ENCODE measurements around the gene PAPPA2. TPM values are rescaled to one million over a fixed set of nuclear protein-coding genes. Genes with fewer than 3 reads are reported as not detected.

Gene PAPPA2
- total and polyA plus RNA-seq, 10 of the 15 experiments (the other 5 are each of a cell fraction or from before 2014, with no cell fraction given) = under 0.01 to 0.06 (median 0.03) TPM; not detected in 7

DNA sequence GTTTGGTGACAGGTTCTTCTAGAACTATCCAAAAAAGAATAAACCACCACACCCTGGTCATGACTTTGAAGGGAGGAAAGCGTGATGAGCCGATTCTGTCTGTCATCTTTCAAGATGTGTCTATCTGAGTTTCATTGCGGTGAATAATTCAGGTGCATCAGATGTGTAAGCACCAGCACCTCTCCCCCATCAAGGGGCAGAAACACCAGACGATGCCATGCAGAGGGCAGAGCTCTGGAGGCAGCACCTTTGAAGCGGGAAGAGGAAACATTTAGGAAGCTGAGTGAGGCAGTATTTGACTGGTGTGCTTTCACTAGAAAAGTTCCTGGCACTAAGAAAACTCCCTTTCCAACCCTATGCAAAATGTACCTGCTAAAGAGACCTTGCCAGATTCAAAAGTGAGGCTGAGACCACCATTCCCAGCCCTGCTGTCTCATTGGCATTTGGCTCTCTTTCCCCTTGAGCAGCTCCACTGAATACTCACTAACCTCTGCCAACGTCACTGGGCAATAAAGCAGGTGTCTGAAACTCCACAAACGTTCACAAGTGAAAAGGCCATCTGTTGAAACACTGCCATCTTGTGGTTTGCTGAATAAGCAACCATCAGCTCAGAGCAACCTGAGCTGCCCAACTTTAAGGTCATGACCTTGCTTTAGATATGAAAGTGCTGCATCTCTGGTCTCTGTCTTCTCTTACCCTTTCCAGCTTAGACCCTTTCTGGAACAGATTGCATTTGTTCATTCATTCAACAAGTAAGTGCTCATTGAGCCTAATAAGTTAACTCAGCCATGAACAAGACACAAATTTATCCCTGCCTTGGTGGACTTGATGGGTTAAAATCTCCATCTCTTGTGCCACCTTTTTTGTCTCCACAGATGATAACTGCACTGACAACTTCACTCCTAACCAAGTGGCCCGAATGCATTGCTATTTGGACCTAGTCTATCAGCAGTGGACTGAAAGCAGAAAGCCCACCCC is 228.6 kb downstream of the PAPPA2 start (continued):
- TF ChIP-seq, protein P1, sequence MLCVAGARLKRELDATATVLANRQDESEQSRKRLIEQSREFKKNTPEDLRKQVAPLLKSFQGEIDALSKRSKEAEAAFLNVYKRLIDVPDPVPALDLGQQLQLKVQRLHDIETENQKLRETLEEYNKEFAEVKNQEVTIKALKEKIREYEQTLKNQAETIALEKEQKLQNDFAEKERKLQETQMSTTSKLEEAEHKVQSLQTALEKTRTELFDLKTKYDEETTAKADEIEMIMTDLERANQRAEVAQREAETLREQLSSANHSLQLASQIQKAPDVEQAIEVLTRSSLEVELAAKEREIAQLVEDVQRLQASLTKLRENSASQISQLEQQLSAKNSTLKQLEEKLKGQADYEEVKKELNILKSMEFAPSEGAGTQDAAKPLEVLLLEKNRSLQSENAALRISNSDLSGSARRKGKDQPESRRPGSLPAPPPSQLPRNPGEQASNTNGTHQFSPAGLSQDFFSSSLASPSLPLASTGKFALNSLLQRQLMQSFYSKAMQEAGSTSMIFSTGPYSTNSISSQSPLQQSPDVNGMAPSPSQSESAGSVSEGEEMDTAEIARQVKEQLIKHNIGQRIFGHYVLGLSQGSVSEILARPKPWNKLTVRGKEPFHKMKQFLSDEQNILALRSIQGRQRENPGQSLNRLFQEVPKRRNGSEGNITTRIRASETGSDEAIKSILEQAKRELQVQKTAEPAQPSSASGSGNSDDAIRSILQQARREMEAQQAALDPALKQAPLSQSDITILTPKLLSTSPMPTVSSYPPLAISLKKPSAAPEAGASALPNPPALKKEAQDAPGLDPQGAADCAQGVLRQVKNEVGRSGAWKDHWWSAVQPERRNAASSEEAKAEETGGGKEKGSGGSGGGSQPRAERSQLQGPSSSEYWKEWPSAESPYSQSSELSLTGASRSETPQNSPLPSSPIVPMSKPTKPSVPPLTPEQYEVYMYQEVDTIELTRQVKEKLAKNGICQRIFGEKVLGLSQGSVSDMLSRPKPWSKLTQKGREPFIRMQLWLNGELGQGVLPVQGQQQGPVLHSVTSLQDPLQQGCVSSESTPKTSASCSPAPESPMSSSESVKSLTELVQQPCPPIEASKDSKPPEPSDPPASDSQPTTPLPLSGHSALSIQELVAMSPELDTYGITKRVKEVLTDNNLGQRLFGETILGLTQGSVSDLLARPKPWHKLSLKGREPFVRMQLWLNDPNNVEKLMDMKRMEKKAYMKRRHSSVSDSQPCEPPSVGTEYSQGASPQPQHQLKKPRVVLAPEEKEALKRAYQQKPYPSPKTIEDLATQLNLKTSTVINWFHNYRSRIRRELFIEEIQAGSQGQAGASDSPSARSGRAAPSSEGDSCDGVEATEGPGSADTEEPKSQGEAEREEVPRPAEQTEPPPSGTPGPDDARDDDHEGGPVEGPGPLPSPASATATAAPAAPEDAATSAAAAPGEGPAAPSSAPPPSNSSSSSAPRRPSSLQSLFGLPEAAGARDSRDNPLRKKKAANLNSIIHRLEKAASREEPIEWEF (IDR thresholded peaks at IDR 0.05; ENCODE audit: insufficient replicate concordance, low read depth, low read length) = no peak
- TF ChIP-seq BACH1 (IDR thresholded peaks at IDR 0.05; ENCODE audit: borderline replicate concordance) = no peak
- TF ChIP-seq NRF1 (conservative IDR thresholded peaks at IDR 0.05; ENCODE audit: low read depth, low read length) = no peak
- no peak for TF ChIP-seq BMI1 (IDR thresholded peaks at IDR 0.05; ENCODE audit: borderline replicate concordance)
- TF ChIP-seq, protein P2, sequence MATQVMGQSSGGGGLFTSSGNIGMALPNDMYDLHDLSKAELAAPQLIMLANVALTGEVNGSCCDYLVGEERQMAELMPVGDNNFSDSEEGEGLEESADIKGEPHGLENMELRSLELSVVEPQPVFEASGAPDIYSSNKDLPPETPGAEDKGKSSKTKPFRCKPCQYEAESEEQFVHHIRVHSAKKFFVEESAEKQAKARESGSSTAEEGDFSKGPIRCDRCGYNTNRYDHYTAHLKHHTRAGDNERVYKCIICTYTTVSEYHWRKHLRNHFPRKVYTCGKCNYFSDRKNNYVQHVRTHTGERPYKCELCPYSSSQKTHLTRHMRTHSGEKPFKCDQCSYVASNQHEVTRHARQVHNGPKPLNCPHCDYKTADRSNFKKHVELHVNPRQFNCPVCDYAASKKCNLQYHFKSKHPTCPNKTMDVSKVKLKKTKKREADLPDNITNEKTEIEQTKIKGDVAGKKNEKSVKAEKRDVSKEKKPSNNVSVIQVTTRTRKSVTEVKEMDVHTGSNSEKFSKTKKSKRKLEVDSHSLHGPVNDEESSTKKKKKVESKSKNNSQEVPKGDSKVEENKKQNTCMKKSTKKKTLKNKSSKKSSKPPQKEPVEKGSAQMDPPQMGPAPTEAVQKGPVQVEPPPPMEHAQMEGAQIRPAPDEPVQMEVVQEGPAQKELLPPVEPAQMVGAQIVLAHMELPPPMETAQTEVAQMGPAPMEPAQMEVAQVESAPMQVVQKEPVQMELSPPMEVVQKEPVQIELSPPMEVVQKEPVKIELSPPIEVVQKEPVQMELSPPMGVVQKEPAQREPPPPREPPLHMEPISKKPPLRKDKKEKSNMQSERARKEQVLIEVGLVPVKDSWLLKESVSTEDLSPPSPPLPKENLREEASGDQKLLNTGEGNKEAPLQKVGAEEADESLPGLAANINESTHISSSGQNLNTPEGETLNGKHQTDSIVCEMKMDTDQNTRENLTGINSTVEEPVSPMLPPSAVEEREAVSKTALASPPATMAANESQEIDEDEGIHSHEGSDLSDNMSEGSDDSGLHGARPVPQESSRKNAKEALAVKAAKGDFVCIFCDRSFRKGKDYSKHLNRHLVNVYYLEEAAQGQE (IDR thresholded peaks at IDR 0.05; ENCODE audit: low read depth, low read length) = no peak
- TF ChIP-seq IRF4 (IDR thresholded peaks at IDR 0.05; ENCODE audit: low read depth, low read length) = no peak
- no peak for TF ChIP-seq MTA3 (IDR thresholded peaks at IDR 0.05; ENCODE audit: borderline replicate concordance, low read length)
- 0 out of 2 replicates have a peak, but pooled peaks have one; percentile 41 for TF ChIP-seq YY1 (IDR thresholded peaks at IDR 0.05; ENCODE audit: low read depth, low read length)
- no peak for TF ChIP-seq ZSCAN29 (IDR thresholded peaks at IDR 0.05)
- TF ChIP-seq SREBF2 (IDR thresholded peaks at IDR 0.05; ENCODE audit: low read length) = no peak
- TF ChIP-seq CREM (IDR thresholded peaks at IDR 0.05; ENCODE audit: low read depth) = no peak
- TF ChIP-seq CREB1 (IDR thresholded peaks at IDR 0.05; ENCODE audit: low read depth) = no peak
- TF ChIP-seq, protein P3, sequence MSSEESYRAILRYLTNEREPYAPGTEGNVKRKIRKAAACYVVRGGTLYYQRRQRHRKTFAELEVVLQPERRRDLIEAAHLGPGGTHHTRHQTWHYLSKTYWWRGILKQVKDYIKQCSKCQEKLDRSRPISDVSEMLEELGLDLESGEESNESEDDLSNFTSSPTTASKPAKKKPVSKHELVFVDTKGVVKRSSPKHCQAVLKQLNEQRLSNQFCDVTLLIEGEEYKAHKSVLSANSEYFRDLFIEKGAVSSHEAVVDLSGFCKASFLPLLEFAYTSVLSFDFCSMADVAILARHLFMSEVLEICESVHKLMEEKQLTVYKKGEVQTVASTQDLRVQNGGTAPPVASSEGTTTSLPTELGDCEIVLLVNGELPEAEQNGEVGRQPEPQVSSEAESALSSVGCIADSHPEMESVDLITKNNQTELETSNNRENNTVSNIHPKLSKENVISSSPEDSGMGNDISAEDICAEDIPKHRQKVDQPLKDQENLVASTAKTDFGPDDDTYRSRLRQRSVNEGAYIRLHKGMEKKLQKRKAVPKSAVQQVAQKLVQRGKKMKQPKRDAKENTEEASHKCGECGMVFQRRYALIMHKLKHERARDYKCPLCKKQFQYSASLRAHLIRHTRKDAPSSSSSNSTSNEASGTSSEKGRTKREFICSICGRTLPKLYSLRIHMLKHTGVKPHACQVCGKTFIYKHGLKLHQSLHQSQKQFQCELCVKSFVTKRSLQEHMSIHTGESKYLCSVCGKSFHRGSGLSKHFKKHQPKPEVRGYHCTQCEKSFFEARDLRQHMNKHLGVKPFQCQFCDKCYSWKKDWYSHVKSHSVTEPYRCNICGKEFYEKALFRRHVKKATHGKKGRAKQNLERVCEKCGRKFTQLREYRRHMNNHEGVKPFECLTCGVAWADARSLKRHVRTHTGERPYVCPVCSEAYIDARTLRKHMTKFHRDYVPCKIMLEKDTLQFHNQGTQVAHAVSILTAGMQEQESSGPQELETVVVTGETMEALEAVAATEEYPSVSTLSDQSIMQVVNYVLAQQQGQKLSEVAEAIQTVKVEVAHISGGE (CRISPR knock-in tag; IDR thresholded peaks at IDR 0.05) = no peak
